Left ventricle myocardium inferior (tissue), 1 donor: ENCODE measurements around the gene PRR18. TPM values are rescaled to one million over a fixed set of nuclear protein-coding genes. Genes with fewer than 3 reads are reported as not detected.
A peak's percentile ranks its signal among the peaks of the same experiment; 100 is the strongest.

Experiments used
- DNase-seq: peaks from one replicate; pipeline ENCODE4 v3.0.0-alpha.2; 2020
- H3K27ac ChIP-seq: fragments of 200-600 bp; replicated peaks from 2 replicates; pipeline ENCODE4 v1.8.0; 2021
- H3K27me3 ChIP-seq: fragments of 200-600 bp; 2 replicates; pipeline ENCODE4 v1.8.0; 2021; ENCODE audit warnings: low read depth
- H3K36me3 ChIP-seq: fragments of 200-600 bp; 2 replicates; pipeline ENCODE4 v1.8.0; 2021
- H3K4me1 ChIP-seq: fragments of 200-600 bp; 2 replicates; pipeline ENCODE4 v1.8.0; 2021
- H3K4me3 ChIP-seq: fragments of 200-600 bp; 2 replicates; pipeline ENCODE4 v1.8.0; 2021; ENCODE audit warnings: mild to moderate bottlenecking, moderate library complexity
- H3K9me3 ChIP-seq: fragments of 200-600 bp; replicated peaks from 2 replicates; pipeline ENCODE4 v1.8.0; 2021
- intact Hi-C: fragments of 100-400 bp; cut with micrococcal nuclease; formaldehyde crosslinking; loops from one replicate; pipeline ENCODE4 v1.11.0; 2022
- total RNA-seq: library from RNA; stranded (reverse); fragmentation: NEBNext Ultra II Directional; extraction: Animal tissue kit (Norgen Biotek cat#: 25700); gene quantifications from one replicate; pipeline ENCODE4 v1.2.1, GENCODE V29; 2021
- TF ChIP-seq, protein P1 (sequence below): fragments of 200-600 bp; IDR thresholded peaks from 2 replicates; pipeline ENCODE4 v1.8.0; 2021; ENCODE audit warnings: antibody characterized with exemption, mild to moderate bottlenecking, borderline replicate concordance
- donor health status: DM: no; HTN: yes; CAD: no; lungs with severe emphysema.

The PRR18 gene
- total RNA-seq, 1 donor from 2014 or later = not detected

- DNase-seq = no peak
- Histone ChIP-seq H3K4me1 (peaks cover 19% of the 10 kb centered on the region), H3K9me3 (no peaks in the 10 kb centered on the region), H3K27ac (no peak overlapping the region), H3K36me3 (no peaks in the 10 kb centered on the region), H3K4me3 (peak overlapping the region; percentile 68), H3K27me3 (peaks cover 92% of the 10 kb centered on the region)
- TF ChIP-seq, protein P1, sequence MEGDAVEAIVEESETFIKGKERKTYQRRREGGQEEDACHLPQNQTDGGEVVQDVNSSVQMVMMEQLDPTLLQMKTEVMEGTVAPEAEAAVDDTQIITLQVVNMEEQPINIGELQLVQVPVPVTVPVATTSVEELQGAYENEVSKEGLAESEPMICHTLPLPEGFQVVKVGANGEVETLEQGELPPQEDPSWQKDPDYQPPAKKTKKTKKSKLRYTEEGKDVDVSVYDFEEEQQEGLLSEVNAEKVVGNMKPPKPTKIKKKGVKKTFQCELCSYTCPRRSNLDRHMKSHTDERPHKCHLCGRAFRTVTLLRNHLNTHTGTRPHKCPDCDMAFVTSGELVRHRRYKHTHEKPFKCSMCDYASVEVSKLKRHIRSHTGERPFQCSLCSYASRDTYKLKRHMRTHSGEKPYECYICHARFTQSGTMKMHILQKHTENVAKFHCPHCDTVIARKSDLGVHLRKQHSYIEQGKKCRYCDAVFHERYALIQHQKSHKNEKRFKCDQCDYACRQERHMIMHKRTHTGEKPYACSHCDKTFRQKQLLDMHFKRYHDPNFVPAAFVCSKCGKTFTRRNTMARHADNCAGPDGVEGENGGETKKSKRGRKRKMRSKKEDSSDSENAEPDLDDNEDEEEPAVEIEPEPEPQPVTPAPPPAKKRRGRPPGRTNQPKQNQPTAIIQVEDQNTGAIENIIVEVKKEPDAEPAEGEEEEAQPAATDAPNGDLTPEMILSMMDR = no peak
- intact Hi-C loops = no loop called here
Measured at GRCh38 chr6:166306378-166307081, 1.7 kb downstream of the PRR18 start.

DNA sequence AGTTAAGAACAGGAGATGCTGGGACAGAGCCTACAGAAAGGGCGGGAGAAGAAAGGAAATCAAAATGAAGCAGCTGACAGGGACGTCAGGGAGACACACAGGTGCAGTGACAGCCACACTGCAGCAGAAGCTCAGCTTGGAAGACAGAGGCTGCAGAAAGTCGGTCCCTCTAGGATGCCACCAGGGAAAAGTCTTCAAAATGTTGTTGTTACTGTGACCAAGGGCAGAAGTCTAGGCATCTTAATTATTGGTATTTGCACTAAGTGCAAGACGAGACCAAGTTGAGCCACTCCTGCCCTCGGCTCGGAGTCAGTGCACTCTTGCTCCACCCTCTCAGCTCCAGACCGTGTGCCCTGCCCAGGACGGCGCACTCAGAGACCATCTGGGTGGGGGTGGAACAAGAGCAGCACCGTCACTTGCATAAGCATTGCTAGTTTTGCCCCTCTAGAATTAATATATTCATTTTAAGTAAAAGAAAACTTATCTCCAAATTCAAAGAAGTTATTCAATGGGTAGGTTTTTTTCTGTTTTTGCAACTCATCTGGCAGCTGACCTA, 2.6 kb downstream of the PRR18 start:
- Histone ChIP-seq H3K9me3 (no peaks in the 10 kb centered on the region), H3K4me1 (peaks cover 19% of the 10 kb centered on the region), H3K27ac (no peak overlapping the region), H3K27me3 (peaks cover 99% of the 10 kb centered on the region), H3K4me3 (no peak overlapping the region), H3K36me3 (no peaks in the 10 kb centered on the region)
- intact Hi-C loops = no loop called here
- TF ChIP-seq, protein P1 = no peak
- no peak for DNase-seq

DNA sequence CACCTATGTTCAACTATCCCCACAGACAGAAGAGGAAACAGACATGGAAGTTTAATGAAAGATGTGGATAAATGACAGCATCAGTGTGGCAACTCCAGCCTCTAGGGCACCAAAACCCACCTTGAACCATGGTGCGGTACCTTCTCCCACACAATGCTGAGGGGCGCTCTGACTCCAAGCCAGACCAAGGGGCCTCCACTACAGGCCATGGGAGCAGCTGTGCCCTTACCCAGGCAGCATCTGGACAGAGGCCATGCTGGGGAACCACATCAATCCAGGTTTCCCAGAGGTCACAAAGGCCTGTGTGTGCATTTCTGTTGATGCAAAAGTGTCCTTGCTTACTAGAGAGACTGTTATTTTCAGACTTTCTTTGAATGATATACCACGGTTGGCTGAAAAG, 4.1 kb downstream of the PRR18 start:
- TF ChIP-seq, protein P1 = no peak
- DNase-seq = no peak
- intact Hi-C loops = no loop called here
- H3K36me3 ChIP-seq = no peaks in the 10 kb centered on the region
- H3K27me3 ChIP-seq = peaks cover 99% of the 10 kb centered on the region
- peaks cover 19% of the 10 kb centered on the region for H3K4me1 ChIP-seq
- no peaks in the 10 kb centered on the region for H3K9me3 ChIP-seq
- H3K27ac ChIP-seq = no peak overlapping the region
- no peak overlapping the region for H3K4me3 ChIP-seq

DNA sequence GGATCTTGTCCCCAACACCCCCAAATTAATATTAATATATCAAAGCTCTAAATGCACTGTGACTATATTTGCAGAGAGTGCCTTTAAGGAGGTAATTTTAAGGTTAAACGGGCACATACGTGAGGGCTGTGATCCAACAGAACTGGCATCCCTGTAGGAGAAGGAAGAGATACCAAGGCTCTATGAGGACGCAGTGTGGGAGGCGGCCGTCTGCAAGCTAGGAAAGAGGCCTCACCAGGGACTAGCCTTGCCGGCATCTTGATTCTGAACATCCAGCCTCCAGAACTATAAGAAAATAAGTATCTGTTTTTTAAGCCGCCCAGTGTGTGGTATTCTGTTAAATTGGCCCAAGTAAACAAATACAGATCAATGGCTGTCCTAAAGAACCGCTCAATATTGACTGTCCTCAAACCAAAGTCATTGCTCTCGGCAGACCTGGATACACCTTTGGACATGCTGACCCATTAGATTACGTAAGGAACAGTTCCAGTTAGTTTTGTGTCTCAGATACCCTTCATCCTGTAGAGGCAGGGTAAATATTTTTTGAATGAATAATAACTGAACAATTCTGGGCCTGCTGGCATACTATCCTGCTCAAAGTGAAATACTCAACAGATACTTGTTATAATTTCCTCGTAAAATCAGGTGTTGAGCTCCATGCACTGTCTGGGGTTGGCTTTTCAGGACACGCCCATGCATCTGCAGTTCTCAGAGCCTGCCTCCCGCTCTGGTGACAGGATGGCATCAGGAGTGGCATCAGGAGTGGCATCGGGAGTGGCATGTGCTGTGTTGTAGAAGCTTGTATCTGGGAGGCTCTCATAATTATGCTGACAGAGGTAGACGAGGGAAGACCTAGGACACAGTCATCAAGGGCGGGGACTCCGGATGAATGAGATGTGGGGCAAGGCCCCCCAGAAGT, 6.3 kb downstream of the PRR18 start:
- intact Hi-C loops = no loop called here
- TF ChIP-seq, protein P1 = no peak

DNA sequence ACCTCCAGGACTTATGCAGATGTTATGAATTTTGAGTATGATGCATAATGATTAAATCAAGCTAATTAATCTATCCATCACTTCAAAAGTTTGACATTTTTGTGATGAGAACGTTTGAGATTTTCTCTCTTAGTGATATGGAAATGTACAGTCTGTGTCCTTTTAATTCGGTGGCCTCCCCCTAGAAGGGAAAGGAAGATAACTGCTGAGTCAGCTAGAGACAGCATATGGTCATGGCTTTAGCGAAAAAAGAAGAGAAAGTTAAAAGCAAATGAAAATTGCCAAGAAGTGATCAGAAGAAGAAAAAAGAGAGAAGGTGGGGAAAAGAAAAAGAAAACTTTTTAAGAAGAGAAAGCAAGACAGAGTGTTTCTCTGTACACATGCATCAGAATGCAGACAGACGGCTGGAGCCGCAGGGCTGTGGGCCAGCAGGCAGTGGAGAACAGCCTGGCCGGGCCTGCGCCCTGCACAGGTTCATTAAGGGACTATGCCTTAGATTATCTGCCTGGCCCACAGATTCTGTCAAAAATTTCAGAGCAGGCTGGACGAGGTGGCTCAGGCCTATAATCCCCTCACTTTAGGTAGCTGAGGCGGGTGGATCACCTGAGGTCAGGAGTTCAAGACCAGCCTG, 7.7 kb downstream of the PRR18 start:
- no peaks in the 10 kb centered on the region for H3K4me1 ChIP-seq
- intact Hi-C loops = no loop called here
- H3K9me3 ChIP-seq = no peaks in the 10 kb centered on the region
- no peak overlapping the region for H3K4me3 ChIP-seq
- no peak for DNase-seq
- H3K27me3 ChIP-seq = peaks cover 92% of the 10 kb centered on the region
- TF ChIP-seq, protein P1 = no peak
- H3K27ac ChIP-seq = no peak overlapping the region
- H3K36me3 ChIP-seq = no peaks in the 10 kb centered on the region

More for the DNA sequence above, 6.3 kb downstream of the PRR18 start:
- H3K36me3 ChIP-seq = no peaks in the 10 kb centered on the region
- H3K9me3 ChIP-seq = no peaks in the 10 kb centered on the region
- H3K4me3 ChIP-seq = no peak overlapping the region
- DNase-seq = no peak
- H3K4me1 ChIP-seq = peaks cover 2% of the 10 kb centered on the region
- H3K27ac ChIP-seq = no peak overlapping the region
- H3K27me3 ChIP-seq = peaks cover 99% of the 10 kb centered on the region
